Parathyroid adenoma (tissue), 2 donors: Measurements from ENCODE around the gene SPON1.

ENCODE experiments used
- H2AFZ ChIP-seq: fragments of 300-600 bp; sonication (generic); one replicate; pipeline ENCODE4 v1.7.0; 2017; ENCODE audit warnings: antibody characterized with exemption, mild to moderate bottlenecking
- H3K27ac ChIP-seq: fragments of 300-600 bp; sonication (generic); one replicate; pipeline ENCODE4 v1.7.0; 2017
- H3K27me3 ChIP-seq: fragments of 300-600 bp; sonication (generic); one replicate; pipeline ENCODE4 v1.7.0; 2017; ENCODE audit warnings: low read length; ENCODE audit not compliant: control insufficient read depth, insufficient read depth
- H3K36me3 ChIP-seq: fragments of 300-600 bp; sonication (generic); one replicate; pipeline ENCODE4 v1.7.0; 2017; ENCODE audit warnings: low read length; ENCODE audit not compliant: control insufficient read depth, insufficient read depth
- H3K4me1 ChIP-seq: fragments of 300-600 bp; sonication (generic); one replicate; pipeline ENCODE4 v1.7.0; 2017; ENCODE audit warnings: control low read depth
- H3K4me2 ChIP-seq: fragments of 300-600 bp; sonication (generic); one replicate; pipeline ENCODE4 v1.7.0; 2017; ENCODE audit warnings: low read length
- H3K4me3 ChIP-seq: fragments of 300-600 bp; sonication (generic); one replicate; pipeline ENCODE4 v1.7.0; 2017; ENCODE audit warnings: low read depth, low read length
- H3K79me2 ChIP-seq: fragments of 300-600 bp; sonication (generic); one replicate; pipeline ENCODE4 v1.7.0; 2017; ENCODE audit warnings: control low read depth
- H3K9ac ChIP-seq: fragments of 300-600 bp; sonication (generic); one replicate; pipeline ENCODE4 v1.7.0; 2017; ENCODE audit warnings: mild to moderate bottlenecking
- H3K9me3 ChIP-seq: fragments of 300-600 bp; sonication (generic); one replicate; pipeline ENCODE4 v1.7.0; 2017; ENCODE audit warnings: low read length; ENCODE audit not compliant: control insufficient read depth
- TF ChIP-seq, protein P1 (sequence below): fragments of 300-600 bp; sonication (generic); IDR thresholded peaks from one replicate; pipeline ENCODE4 v1.7.0; 2017; ENCODE audit warnings: antibody characterized with exemption, mild to moderate bottlenecking
- donor health status: primary hyperparathyroidism.

The SPON1 gene

DNA sequence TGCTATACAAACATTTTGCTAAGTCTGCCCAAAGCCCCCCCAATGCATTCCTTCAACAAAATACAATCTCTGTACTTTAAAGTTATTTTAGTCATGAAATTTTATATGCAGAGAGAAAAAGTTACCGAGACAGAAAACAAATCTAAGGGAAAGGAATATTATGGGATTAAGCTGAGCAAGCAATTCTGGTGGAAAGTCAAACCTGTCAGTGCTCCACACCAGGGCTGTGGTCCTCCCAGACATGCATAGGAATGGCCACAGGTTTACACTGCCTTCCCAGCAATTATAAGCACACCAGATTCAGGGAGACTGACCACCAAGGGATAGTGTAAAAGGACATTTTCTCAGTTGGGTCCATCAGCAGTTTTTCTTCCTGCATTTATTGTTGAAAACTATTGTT, 304.1 kb downstream of the SPON1 start:
- H3K9me3 ChIP-seq = no peaks in the 10 kb centered on the region
- H3K4me3 ChIP-seq = no peak overlapping the region
- TF ChIP-seq, protein P1, sequence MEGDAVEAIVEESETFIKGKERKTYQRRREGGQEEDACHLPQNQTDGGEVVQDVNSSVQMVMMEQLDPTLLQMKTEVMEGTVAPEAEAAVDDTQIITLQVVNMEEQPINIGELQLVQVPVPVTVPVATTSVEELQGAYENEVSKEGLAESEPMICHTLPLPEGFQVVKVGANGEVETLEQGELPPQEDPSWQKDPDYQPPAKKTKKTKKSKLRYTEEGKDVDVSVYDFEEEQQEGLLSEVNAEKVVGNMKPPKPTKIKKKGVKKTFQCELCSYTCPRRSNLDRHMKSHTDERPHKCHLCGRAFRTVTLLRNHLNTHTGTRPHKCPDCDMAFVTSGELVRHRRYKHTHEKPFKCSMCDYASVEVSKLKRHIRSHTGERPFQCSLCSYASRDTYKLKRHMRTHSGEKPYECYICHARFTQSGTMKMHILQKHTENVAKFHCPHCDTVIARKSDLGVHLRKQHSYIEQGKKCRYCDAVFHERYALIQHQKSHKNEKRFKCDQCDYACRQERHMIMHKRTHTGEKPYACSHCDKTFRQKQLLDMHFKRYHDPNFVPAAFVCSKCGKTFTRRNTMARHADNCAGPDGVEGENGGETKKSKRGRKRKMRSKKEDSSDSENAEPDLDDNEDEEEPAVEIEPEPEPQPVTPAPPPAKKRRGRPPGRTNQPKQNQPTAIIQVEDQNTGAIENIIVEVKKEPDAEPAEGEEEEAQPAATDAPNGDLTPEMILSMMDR = no peak
- H3K27ac ChIP-seq = no peak overlapping the region
- H3K79me2 ChIP-seq = no peaks in the 10 kb centered on the region
- H3K9ac ChIP-seq = no peak overlapping the region
- no peak overlapping the region for H3K4me2 ChIP-seq
- H3K36me3 ChIP-seq = no peaks in the 10 kb centered on the region
- no peak overlapping the region for H2AFZ ChIP-seq
- H3K4me1 ChIP-seq = no peaks in the 10 kb centered on the region
- H3K27me3 ChIP-seq = no peaks in the 10 kb centered on the region

DNA sequence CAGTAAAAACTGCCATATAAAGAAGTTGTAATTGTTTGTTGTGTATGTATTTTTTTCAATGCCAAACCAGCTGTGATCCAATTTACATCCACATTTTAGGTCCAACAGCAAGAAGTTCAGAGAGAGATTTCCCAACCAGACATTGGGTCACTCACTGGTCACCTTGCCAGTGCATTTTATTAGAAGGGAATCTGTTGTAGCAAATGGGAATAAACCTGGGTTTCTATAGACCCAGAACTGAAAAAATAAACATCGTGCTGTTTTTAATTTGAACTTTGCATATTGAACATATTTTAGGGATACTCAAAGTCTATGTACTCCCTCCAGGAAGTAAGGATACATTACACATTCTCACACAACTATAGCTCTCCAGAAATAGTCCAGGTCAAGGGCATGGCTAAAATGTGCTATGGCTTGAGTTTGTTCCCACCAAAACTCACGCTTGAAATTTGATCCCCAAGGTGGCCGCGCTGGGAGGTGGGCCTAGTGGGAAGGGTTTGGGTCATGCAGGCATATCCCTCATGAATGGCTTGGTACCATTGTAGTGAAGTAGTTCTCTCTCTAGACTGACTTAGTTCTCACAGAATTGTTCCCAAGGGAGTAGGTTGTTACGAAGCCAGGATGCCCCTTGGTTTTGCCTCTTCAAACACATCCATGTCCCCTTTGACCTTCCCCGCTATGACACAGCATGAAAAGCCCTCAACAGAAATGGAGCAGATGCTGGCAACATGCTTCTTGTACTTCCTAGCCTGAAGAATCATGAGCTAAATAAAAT, 305.5 kb downstream of the SPON1 start:
- TF ChIP-seq, protein P1 = no peak
- no peaks in the 10 kb centered on the region for H3K9me3 ChIP-seq

DNA sequence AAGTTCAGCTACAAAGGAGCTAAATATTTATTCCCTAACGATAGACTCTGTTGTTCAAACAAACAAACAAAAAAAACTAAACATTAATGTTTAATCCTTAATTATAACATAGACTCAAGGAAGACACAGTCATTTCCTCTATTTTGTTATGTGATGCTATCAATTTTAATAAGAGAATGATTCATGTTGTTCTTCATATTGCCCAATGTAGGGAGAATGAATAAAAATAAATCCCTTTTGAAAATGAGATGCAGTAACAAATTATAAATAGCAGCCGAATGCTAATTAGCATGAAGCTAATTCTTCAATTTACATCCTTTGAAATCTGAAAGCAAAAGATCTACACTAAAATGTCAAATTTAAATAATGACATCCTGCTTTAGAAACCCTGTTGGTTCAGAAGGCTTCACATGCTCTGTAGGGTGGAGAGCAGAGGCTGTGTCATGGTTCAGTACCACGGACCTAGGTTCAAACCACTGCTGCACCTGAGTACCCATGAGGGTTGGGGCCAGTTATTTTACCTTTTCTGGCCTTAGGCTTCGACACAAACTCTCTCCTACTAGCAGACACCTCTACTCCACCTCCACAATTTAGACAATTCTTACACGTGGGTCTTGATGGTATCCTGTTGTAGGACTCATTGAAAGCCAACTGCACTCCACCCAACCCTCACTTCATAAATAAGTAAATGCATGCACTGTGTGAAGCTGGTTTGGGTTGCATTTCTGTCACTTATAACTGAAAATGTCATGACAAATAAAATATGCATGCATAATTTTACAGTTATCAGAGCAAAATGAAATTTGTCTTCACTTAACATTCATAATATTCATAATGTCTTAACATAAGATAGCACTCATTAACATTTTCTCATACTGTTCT, 307.4 kb downstream of the SPON1 start:
- Histone ChIP-seq H3K36me3 (no peaks in the 10 kb centered on the region), H3K4me3 (no peak overlapping the region), H3K4me2 (no peak overlapping the region), H2AFZ (no peak overlapping the region), H3K9me3 (no peaks in the 10 kb centered on the region), H3K27me3 (no peaks in the 10 kb centered on the region), H3K4me1 (no peaks in the 10 kb centered on the region), H3K79me2 (no peaks in the 10 kb centered on the region), H3K9ac (no peak overlapping the region), H3K27ac (no peak overlapping the region)
- TF ChIP-seq, protein P1 = no peak

More for the DNA sequence above, 305.5 kb downstream of the SPON1 start:
- Histone ChIP-seq H3K4me1 (no peaks in the 10 kb centered on the region), H3K27ac (no peak overlapping the region), H3K4me2 (no peak overlapping the region), H2AFZ (no peak overlapping the region), H3K27me3 (no peaks in the 10 kb centered on the region), H3K9ac (no peak overlapping the region), H3K4me3 (no peak overlapping the region), H3K36me3 (no peaks in the 10 kb centered on the region), H3K79me2 (no peaks in the 10 kb centered on the region)

DNA sequence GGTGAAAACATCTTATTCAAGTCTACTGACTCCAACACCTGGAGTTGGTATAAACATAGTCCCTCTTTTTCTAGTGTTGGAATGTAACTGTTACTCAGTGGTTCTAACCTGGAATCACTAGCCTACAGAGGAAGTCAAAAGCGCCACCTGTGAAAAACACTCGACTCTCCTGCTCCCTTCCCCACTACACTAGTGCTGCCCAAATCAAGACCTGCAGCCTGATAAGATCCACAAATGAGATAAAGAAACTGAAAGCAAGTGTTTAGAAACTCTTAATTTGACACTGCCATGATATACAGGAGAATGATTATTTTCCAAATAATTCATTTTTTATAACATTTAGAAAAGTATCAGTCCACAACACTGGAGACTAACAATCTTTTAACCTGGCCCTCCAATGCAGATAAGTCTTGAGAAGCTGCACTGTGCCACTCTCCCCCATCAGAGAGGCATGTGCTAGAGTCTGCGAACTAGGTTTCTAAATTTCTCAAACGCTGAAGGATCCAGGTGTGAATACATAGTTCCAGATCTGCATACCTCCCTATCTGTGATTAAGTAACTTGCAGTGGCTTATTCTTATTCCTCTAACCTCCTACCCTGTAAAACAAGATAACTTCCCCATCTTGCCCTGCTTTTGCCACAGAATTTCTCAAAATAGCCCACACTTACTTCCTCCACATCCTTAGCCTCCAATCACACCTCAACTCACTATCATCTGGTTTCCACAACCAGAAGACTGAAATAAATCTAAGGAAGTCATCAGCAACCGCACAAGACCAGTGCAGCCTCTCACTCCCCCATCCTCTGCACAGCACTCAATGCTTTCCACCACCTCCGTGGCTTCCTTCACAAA, 308.4 kb downstream of the SPON1 start:
- no peaks in the 10 kb centered on the region for H3K4me1 ChIP-seq
- no peaks in the 10 kb centered on the region for H3K27me3 ChIP-seq
- H3K36me3 ChIP-seq = no peaks in the 10 kb centered on the region
- TF ChIP-seq, protein P1 = no peak
- no peaks in the 10 kb centered on the region for H3K79me2 ChIP-seq
- H3K4me2 ChIP-seq = no peak overlapping the region
- H3K9ac ChIP-seq = no peak overlapping the region
- no peaks in the 10 kb centered on the region for H3K9me3 ChIP-seq
- H2AFZ ChIP-seq = no peak overlapping the region
- H3K4me3 ChIP-seq = no peak overlapping the region
- no peak overlapping the region for H3K27ac ChIP-seq
